GM12878 (cell line): ENCODE data around the gene FADS3. TPM values are rescaled to one million over a fixed set of nuclear protein-coding genes. Genes with fewer than 3 reads are reported as not detected.

Experiments
- ATAC-seq: fragments of 200-7000 bp; cut with Tn5 transposase; 3 replicates; pipeline ENCODE4 v1.9.1; 2020; ENCODE audit warnings: mild to moderate bottlenecking, moderate library complexity
- BruUV-seq: library from RNA; stranded (reverse); fragments of 400-500 nt; replicated peaks from 2 replicates; lab custom pipeline; 2021; lab: Mats Ljungman, UMichigan
- CTCF ChIA-PET: fragments of 300-600 bp; sonication (Branson Sonifier 250); formaldehyde crosslinking; extraction: SDS; loops from one replicate; lab custom pipeline; 2021; ENCODE audit warnings: inconsistent platforms; lab: Yijun Ruan, JAX
- POLR2A ChIA-PET: fragments of 350-600 bp; formaldehyde crosslinking; extraction: SDS; loops from one replicate; lab custom pipeline; 2021; ENCODE audit warnings: inconsistent platforms; lab: Charles Lee
- RAD21 ChIA-PET: fragments of 300-600 bp; sonication (Branson Sonifier 250); formaldehyde crosslinking; loops from one replicate; lab custom pipeline; 2023; ENCODE audit warnings: antibody characterized with exemption; ENCODE audit not compliant: unreplicated experiment; lab: Charles Lee
- SMC1A ChIA-PET: fragments of 300-600 bp; sonication (Branson Sonifier 250); formaldehyde crosslinking; loops from one replicate; lab custom pipeline; 2023; ENCODE audit not compliant: unreplicated experiment, uncharacterized antibody; lab: Charles Lee
- DNase-seq: peaks from one replicate; pipeline ENCODE4 v3.0.0-alpha.2; 2011; ENCODE audit warnings: low read depth, low spot score
- FAIRE-seq: peaks from 3 replicates; lab custom pipeline; 2011; peaks lifted over from hg19 to GRCh38; lab: Jason Lieb, UNC
- H2AFZ ChIP-seq: 2 replicates; pipeline ENCODE4 v1.6.0; 2011; ENCODE audit warnings: low read depth, low read length, control low read depth; ENCODE audit not compliant: control insufficient read depth
- H3K27ac ChIP-seq: 2 replicates; pipeline ENCODE4 v1.5.1; 2011; ENCODE audit warnings: control low read depth; ENCODE audit not compliant: control insufficient read depth, insufficient read depth
- H3K27me3 ChIP-seq, 2 experiments: replicated peaks in 1 of 2; 2 replicates each; pipeline versions ENCODE4 v1.6.0 to v1.6.1; 2011; ENCODE audit warnings: low read length in 1 of 2; ENCODE audit not compliant: control insufficient read depth in 2 of 2, insufficient read depth in 2 of 2
- H3K36me3 ChIP-seq, 2 experiments: 2 replicates each; pipeline ENCODE4 v1.5.1; 2011; ENCODE audit warnings: low read length in 1 of 2; ENCODE audit not compliant: control insufficient read depth in 2 of 2, insufficient read depth in 2 of 2
- H3K4me1 ChIP-seq: 2 replicates; pipeline ENCODE4 v1.6.1; 2011; ENCODE audit warnings: mild to moderate bottlenecking, low read length, moderate library complexity, mixed read lengths; ENCODE audit not compliant: control insufficient read depth, insufficient read depth
- H3K4me2 ChIP-seq: 2 replicates; pipeline ENCODE4 v1.6.0; 2011; ENCODE audit warnings: control low read depth; ENCODE audit not compliant: control insufficient read depth, insufficient read depth
- H3K4me3 ChIP-seq: fragments of 200-600 bp; sonication (generic); 2 replicates; pipeline ENCODE4 v1.5.1; 2016
- H3K79me2 ChIP-seq: 2 replicates; pipeline ENCODE4 v1.6.0; 2011; ENCODE audit warnings: low read length; ENCODE audit not compliant: control insufficient read depth, insufficient read depth
- H3K9ac ChIP-seq: 2 replicates; pipeline ENCODE4 v1.8.0; 2011; ENCODE audit warnings: low read length, control low read depth, mixed read lengths; ENCODE audit not compliant: control insufficient read depth, insufficient read depth
- H3K9me3 ChIP-seq: replicated peaks from 3 replicates; pipeline ENCODE4 v1.5.1; 2011; ENCODE audit warnings: mild to moderate bottlenecking, low read length; ENCODE audit not compliant: control insufficient read depth, insufficient read depth
- H4K20me1 ChIP-seq: 2 replicates; pipeline ENCODE4 v1.6.0; 2011; ENCODE audit not compliant: control insufficient read depth, insufficient read depth
- BMI1 ChIP-seq: fragments of 450-650 bp; IDR thresholded peaks from 2 replicates; pipeline ENCODE4 v1.6.1; 2016; ENCODE audit warnings: mild to moderate bottlenecking, moderate library complexity, borderline replicate concordance
- CEBPB ChIP-seq, 2 experiments: fragments of 150-350 bp in 1 of 2; IDR thresholded peaks; 2 replicates each; pipeline ENCODE4 v1.6.1; 2012 to 2014; ENCODE audit warnings: low read depth in 2 of 2, low read length in 2 of 2, borderline replicate concordance in 1 of 2, inconsistent platforms in 1 of 2
- CHD1 ChIP-seq: IDR thresholded peaks from 2 replicates; pipeline ENCODE4 v1.6.1; 2012; ENCODE audit warnings: low read depth, low read length, improper control_type of control experiment
- CREB1 ChIP-seq: IDR thresholded peaks from 2 replicates; pipeline ENCODE4 v1.6.1; 2012; ENCODE audit warnings: low read depth, mild to moderate bottlenecking, inconsistent platforms
- ESRRA ChIP-seq: IDR thresholded peaks from 2 replicates; pipeline ENCODE4 v1.6.1; 2012; ENCODE audit warnings: mild to moderate bottlenecking, low read length, improper control_type of control experiment
- HDGF ChIP-seq: fragments of 450-650 bp; IDR thresholded peaks from 2 replicates; pipeline ENCODE4 v1.6.1; 2016; ENCODE audit warnings: antibody characterized with exemption
- NR2F1 ChIP-seq: fragments of 450-650 bp; conservative IDR thresholded peaks from 2 replicates; pipeline ENCODE4 v1.6.1; 2017; ENCODE audit warnings: mild to moderate bottlenecking
- PAX8 ChIP-seq: fragments of 450-650 bp; IDR thresholded peaks from 2 replicates; pipeline ENCODE4 v1.6.1; 2017; ENCODE audit warnings: mild to moderate bottlenecking, moderate library complexity
- POU2F2 ChIP-seq: IDR thresholded peaks from 3 replicates; pipeline ENCODE4 v1.6.1; 2011; ENCODE audit warnings: low read depth, mild to moderate bottlenecking, low read length, borderline replicate concordance
- TBL1XR1 ChIP-seq: IDR thresholded peaks from 2 replicates; pipeline ENCODE4 v1.6.1; 2012; ENCODE audit warnings: low read depth, low read length, improper control_type of control experiment
- WGBS: methylation state at CpG from one replicate; pipeline ENCODE4 v1.1.6; 2016; ENCODE audit warnings: low lambda C conversion rate; ENCODE audit not compliant: insufficient replicate concordance, insufficient coverage; ENCODE audit errors: missing lambda C conversion rate; 5-methylcytosine and 5-hydroxymethylcytosine counted together
- in situ Hi-C: fragments of 300-500 bp; cut with MboI; formaldehyde crosslinking; loops from 9 replicates; pipeline ENCODE4 v1.14.3; 2018; ENCODE audit warnings: mixed read lengths
- intact Hi-C: fragments of 100-400 bp; cut with micrococcal nuclease; formaldehyde crosslinking; loops from one replicate; pipeline ENCODE4 v1.14.2; 2022; ENCODE audit not compliant: unreplicated experiment
- polyA plus RNA-seq, 11 experiments: library from polyadenylated mRNA; depleted of rRNA in 4 of 11; unstranded in 6 of 11; stranded (reverse) in 5 of 11; fragments of >200 nt; fragmentation: Nextera tagmentation in 4 of 11; fragmentation: Illumina TruSeq in 1 of 11; extraction: Ambion mirVana in 4 of 11; extraction: Trizol in 1 of 11; gene quantifications; 1 replicate in 1 of 11; 2 replicates in 10 of 11; pipeline versions ENCODE4 v1.2.1 to v1.2.3, GENCODE V29; 2011 to 2016; ENCODE audit warnings: inconsistent platforms in 2 of 11, missing spikeins in 2 of 11, low read depth in 1 of 11
- total RNA-seq, 4 experiments: library from RNA; depleted of rRNA in 3 of 4; stranded (reverse); fragments of >200 nt in 3 of 4; fragmentation: Illumina TruSeq in 1 of 4; extraction: Trizol in 1 of 4; gene quantifications; 2 replicates each; pipeline versions ENCODE4 v1.2.1 to v1.2.3, GENCODE V29; 2013 to 2021
- TF ChIP-seq, protein P1 (sequence below): fragments of 150-350 bp; IDR thresholded peaks from 2 replicates; pipeline ENCODE4 v1.6.1; 2016; ENCODE audit warnings: low read depth, low read length
- TF ChIP-seq, protein P2 (sequence below): fragments of 450-650 bp; conservative IDR thresholded peaks from 2 replicates; pipeline ENCODE4 v1.6.1; 2017; ENCODE audit warnings: mild to moderate bottlenecking, moderate library complexity
- TF ChIP-seq, protein P3 (sequence below): fragments of 450-650 bp; formaldehyde crosslinking; IDR thresholded peaks from 2 replicates; pipeline ENCODE4 v1.4.0; 2020; ENCODE audit warnings: mild to moderate bottlenecking, moderate library complexity

The FADS3 gene
- total and polyA plus RNA-seq, 10 of the 15 experiments (the other 5 are each of a cell fraction or from before 2014, with no cell fraction given): 0.23 to 8.1 (median 4.2) TPM

- Histone ChIP-seq H2AFZ (peak overlapping the region; percentile 50; the same call in 1 of the 2 replicates), H3K79me2 (no peaks in the 10 kb centered on the region), H3K27me3 (peaks cover 0 to 1% of the 10 kb centered on the region in 2 experiments; a peak in 1 of 4 replicates), H3K4me3 (no peak overlapping the region), H3K4me1 (no peaks in the 10 kb centered on the region), H3K9ac (no peak overlapping the region), H3K27ac (no peak overlapping the region), H3K4me2 (no peak overlapping the region; the same call in 1 of the 2 replicates), H3K36me3 (no peaks in the 10 kb centered on the region), H3K9me3 (no peaks in the 10 kb centered on the region), H4K20me1 (no peaks in the 10 kb centered on the region)
- RAD21 ChIA-PET: interaction anchor here (0.6 to 9.3 kb wide), 11 partner anchors 24 to 216 kb away, joined by 3 to 175 read pairs (median 6); no protein-coding TSS in a partner anchor
- no TSS peak for BruUV-seq
- in situ Hi-C loops (loop anchor here (5.0 kb wide), 3 partner anchors 102 to 208 kb away; no protein-coding TSS in a partner anchor), intact Hi-C loops (loop anchor here (1.0 kb wide), 2 partner anchors 48 to 209 kb away; no protein-coding TSS in a partner anchor)
- CTCF ChIA-PET: interaction anchor here (0.6 to 11.4 kb wide), 43 partner anchors 9 to 231 kb away, joined by 3 to 321 read pairs (median 5); partner anchors contain the start of genes BEST1, FEN1 and TMEM258
- POLR2A ChIA-PET: interaction anchor here (0.6 to 1.5 kb wide), 3 partner anchors 68 to 281 kb away, joined by 3 read pairs; partner anchors contain the start of gene FTH1
- FAIRE-seq: peak; percentile 98
- DNase-seq: peak; percentile 40
- SMC1A ChIA-PET: interaction anchor here (0.7 to 11.0 kb wide), 18 partner anchors 10 to 224 kb away, joined by 3 to 168 read pairs (median 4); partner anchors contain the start of gene INCENP
- ATAC-seq: peak; percentile 95
- WGBS: 29% methylated on average over 27 of the region's 27 CpGs
- no peak for TF ChIP-seq CEBPB (IDR thresholded peaks at IDR 0.05; ENCODE audit: borderline replicate concordance in 1 of 2, low read depth in 2 of 2, low read length in 2 of 2)
- no peak for TF ChIP-seq PAX8
- TF ChIP-seq CREB1: no peak
- TF ChIP-seq, protein P1, sequence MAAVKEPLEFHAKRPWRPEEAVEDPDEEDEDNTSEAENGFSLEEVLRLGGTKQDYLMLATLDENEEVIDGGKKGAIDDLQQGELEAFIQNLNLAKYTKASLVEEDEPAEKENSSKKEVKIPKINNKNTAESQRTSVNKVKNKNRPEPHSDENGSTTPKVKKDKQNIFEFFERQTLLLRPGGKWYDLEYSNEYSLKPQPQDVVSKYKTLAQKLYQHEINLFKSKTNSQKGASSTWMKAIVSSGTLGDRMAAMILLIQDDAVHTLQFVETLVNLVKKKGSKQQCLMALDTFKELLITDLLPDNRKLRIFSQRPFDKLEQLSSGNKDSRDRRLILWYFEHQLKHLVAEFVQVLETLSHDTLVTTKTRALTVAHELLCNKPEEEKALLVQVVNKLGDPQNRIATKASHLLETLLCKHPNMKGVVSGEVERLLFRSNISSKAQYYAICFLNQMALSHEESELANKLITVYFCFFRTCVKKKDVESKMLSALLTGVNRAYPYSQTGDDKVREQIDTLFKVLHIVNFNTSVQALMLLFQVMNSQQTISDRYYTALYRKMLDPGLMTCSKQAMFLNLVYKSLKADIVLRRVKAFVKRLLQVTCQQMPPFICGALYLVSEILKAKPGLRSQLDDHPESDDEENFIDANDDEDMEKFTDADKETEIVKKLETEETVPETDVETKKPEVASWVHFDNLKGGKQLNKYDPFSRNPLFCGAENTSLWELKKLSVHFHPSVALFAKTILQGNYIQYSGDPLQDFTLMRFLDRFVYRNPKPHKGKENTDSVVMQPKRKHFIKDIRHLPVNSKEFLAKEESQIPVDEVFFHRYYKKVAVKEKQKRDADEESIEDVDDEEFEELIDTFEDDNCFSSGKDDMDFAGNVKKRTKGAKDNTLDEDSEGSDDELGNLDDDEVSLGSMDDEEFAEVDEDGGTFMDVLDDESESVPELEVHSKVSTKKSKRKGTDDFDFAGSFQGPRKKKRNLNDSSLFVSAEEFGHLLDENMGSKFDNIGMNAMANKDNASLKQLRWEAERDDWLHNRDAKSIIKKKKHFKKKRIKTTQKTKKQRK: no peak
- no peak for TF ChIP-seq BMI1
- 0 out of 2 replicates have a peak, but pooled peaks have one; percentile 22 for TF ChIP-seq NR2F1
- TF ChIP-seq, protein P2, sequence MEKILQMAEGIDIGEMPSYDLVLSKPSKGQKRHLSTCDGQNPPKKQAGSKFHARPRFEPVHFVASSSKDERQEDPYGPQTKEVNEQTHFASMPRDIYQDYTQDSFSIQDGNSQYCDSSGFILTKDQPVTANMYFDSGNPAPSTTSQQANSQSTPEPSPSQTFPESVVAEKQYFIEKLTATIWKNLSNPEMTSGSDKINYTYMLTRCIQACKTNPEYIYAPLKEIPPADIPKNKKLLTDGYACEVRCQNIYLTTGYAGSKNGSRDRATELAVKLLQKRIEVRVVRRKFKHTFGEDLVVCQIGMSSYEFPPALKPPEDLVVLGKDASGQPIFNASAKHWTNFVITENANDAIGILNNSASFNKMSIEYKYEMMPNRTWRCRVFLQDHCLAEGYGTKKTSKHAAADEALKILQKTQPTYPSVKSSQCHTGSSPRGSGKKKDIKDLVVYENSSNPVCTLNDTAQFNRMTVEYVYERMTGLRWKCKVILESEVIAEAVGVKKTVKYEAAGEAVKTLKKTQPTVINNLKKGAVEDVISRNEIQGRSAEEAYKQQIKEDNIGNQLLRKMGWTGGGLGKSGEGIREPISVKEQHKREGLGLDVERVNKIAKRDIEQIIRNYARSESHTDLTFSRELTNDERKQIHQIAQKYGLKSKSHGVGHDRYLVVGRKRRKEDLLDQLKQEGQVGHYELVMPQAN: no peak
- TF ChIP-seq TBL1XR1: no peak
- TF ChIP-seq CHD1: no peak
- TF ChIP-seq HDGF: peak; percentile 78; the same call in 1 of the 2 replicates
- TF ChIP-seq ESRRA: no peak
- TF ChIP-seq POU2F2: peak; percentile 39; the same call in 1 of the 3 replicates
- TF ChIP-seq, protein P3, sequence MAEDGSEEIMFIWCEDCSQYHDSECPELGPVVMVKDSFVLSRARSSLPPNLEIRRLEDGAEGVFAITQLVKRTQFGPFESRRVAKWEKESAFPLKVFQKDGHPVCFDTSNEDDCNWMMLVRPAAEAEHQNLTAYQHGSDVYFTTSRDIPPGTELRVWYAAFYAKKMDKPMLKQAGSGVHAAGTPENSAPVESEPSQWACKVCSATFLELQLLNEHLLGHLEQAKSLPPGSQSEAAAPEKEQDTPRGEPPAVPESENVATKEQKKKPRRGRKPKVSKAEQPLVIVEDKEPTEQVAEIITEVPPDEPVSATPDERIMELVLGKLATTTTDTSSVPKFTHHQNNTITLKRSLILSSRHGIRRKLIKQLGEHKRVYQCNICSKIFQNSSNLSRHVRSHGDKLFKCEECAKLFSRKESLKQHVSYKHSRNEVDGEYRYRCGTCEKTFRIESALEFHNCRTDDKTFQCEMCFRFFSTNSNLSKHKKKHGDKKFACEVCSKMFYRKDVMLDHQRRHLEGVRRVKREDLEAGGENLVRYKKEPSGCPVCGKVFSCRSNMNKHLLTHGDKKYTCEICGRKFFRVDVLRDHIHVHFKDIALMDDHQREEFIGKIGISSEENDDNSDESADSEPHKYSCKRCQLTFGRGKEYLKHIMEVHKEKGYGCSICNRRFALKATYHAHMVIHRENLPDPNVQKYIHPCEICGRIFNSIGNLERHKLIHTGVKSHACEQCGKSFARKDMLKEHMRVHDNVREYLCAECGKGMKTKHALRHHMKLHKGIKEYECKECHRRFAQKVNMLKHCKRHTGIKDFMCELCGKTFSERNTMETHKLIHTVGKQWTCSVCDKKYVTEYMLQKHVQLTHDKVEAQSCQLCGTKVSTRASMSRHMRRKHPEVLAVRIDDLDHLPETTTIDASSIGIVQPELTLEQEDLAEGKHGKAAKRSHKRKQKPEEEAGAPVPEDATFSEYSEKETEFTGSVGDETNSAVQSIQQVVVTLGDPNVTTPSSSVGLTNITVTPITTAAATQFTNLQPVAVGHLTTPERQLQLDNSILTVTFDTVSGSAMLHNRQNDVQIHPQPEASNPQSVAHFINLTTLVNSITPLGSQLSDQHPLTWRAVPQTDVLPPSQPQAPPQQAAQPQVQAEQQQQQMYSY: no peak
Measured at GRCh38 chr11:61899146-61899841, 7.9 kb upstream of the FADS3 start.
